Measurements from ENCODE around the gene CDKL2. TPM values are rescaled to one million over a fixed set of nuclear protein-coding genes. Genes with fewer than 3 reads are reported as not detected.
"Not testable (repeated sequence)": the region's sequence is repeated elsewhere in the genome, so short reads cannot be mapped to it uniquely, and the experiment has no call there.

CDKL2 gene
- total RNA-seq, 1 donor from 2014 or later: not detected

DNA sequence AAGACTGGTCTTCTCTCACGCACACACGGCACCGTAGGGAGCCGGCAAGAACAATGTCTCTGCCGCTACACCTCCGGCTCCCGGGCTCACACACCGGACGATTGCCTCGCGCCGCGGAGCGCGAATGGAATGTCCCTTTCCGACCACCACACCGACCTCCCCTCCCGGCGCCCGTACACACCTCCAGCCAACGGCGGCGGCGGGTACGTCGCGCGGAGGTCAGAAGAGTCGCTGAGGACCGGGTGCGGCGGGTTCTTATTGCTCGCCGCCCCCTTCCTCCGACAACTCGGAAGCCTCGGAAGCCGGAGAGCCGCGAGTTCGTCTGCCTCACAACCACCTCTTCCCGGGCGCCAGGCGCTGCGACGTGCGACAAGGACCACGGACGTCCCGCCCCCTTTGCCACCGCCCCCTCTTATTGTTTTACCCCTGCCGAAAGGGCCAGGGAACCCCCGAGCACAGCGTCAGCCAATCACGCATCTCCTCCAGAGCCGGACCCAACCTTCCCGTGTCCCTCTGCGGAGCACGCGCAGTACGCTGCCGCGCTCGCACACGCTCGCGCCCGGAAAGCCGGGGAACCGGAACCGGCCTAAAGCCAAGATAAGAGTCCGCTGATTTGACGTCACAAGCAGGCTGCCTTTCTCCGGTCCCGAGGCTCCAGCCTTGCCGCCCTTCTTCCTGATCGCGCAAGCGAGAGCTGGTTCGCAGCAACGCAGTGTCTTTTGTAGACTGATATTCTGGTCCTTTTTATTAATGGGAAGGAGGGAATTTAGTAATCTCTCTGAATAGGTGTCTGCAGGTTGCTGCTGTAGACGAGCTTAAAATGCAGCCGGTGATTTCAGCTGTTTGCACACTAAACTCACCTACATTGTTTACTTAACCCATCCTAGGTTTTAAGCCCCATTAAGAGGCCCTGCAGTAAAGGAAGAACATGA lies 43.0 kb upstream of the CDKL2 start, which contains the start of gene G3BP2:
Gene G3BP2, minus strand, starts transcription at position 385 of the 932 bp plus-strand sequence. CDS start 11,386 bp downstream, outside the sequence.
- DNase-seq (peak; percentile 90), ATAC-seq (ENCODE audit: low read depth) (peak; percentile 91)
- TF ChIP-seq, protein P1, sequence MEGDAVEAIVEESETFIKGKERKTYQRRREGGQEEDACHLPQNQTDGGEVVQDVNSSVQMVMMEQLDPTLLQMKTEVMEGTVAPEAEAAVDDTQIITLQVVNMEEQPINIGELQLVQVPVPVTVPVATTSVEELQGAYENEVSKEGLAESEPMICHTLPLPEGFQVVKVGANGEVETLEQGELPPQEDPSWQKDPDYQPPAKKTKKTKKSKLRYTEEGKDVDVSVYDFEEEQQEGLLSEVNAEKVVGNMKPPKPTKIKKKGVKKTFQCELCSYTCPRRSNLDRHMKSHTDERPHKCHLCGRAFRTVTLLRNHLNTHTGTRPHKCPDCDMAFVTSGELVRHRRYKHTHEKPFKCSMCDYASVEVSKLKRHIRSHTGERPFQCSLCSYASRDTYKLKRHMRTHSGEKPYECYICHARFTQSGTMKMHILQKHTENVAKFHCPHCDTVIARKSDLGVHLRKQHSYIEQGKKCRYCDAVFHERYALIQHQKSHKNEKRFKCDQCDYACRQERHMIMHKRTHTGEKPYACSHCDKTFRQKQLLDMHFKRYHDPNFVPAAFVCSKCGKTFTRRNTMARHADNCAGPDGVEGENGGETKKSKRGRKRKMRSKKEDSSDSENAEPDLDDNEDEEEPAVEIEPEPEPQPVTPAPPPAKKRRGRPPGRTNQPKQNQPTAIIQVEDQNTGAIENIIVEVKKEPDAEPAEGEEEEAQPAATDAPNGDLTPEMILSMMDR (IDR thresholded peaks at IDR 0.05): no peak
- intact Hi-C loops (cut with micrococcal nuclease): loop anchor here (1.0 to 5.0 kb wide), 6 partner anchors 18 to 274 kb away; partner anchors contain the start of genes CDKL2, RCHY1, THAP6 and USO1
- H3K4me3 Mint-ChIP-seq: peak within 1 kb of the TSS; percentile 100
- CTCF ChIA-PET: interaction anchor here (0.8 to 3.8 kb wide), 3 partner anchors 35 to 267 kb away, joined by 3 to 20 read pairs (median 4); partner anchors contain the start of genes NAAA and USO1
- H3K4me1 Mint-ChIP-seq: peaks cover 47% of the 10 kb centered on the region
- peaks cover 20% of the 10 kb centered on the region for H3K36me3 Mint-ChIP-seq (ENCODE audit: low read depth)
- H3K27me3 Mint-ChIP-seq: no peaks in the 10 kb centered on the region
- no peaks in the 10 kb centered on the region for H3K9me3 Mint-ChIP-seq
- H3K27ac Mint-ChIP-seq: peak within 1 kb of the TSS; percentile 100
- POLR2A ChIA-PET: interaction anchor here (0.6 to 7.4 kb wide), 16 partner anchors 9 to 267 kb away, joined by 3 to 90 read pairs (median 4); partner anchors contain the start of genes CDKL2, RCHY1, THAP6 and USO1

DNA sequence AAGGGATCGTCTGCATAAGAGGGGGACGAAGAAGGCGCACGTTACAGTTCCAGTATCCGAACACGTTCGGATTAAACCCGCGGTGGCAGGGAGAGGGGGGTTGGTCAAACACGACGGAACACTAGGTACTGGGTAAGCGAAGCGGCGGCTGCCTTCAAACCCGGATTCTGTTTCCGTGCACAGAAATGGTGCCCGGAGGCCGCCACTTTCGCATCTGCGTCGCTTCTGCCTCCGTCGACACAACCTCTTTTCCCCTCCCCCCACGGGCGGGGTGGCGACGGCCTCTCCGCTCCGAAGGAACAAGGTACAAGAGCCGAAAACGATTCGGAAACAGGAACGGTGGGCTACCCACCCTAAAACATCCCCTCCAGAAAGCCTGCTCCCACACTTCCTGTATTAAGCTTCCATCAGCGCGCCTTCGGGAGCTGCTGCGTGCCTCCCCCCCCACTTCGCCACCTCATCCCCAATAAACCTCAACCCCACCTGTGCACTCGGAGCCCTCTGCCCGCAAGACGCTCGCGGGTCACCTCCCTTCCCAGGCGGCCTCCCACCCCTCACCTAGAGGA lies 42.2 kb upstream of the CDKL2 start:
- peak overlapping the region; percentile 100 for H3K4me3 Mint-ChIP-seq
- no peaks in the 10 kb centered on the region for H3K9me3 Mint-ChIP-seq
- H3K36me3 Mint-ChIP-seq (ENCODE audit: low read depth): peaks cover 20% of the 10 kb centered on the region
- ChIA-PET CTCF (interaction anchor here (3.8 kb wide), 1 partner anchor 51 kb away, joined by 20 read pairs; the partner anchor contains the start of gene USO1), POLR2A (interaction anchor here (0.7 to 7.4 kb wide), 6 partner anchors 13 to 158 kb away, joined by 3 to 90 read pairs (median 6); partner anchors contain the start of genes RCHY1, THAP6 and USO1)
- peak; percentile 67 for DNase-seq
- TF ChIP-seq, protein P1 (IDR thresholded peaks at IDR 0.05): no peak
- H3K27me3 Mint-ChIP-seq: no peaks in the 10 kb centered on the region
- peak overlapping the region; percentile 100 for H3K27ac Mint-ChIP-seq
- peaks cover 54% of the 10 kb centered on the region for H3K4me1 Mint-ChIP-seq
- peak; percentile 21 for ATAC-seq (ENCODE audit: low read depth)
- intact Hi-C loops (cut with micrococcal nuclease): loop anchor here (1.0 to 5.0 kb wide), 7 partner anchors 12 to 275 kb away; partner anchors contain the start of genes CDKL2, RCHY1, THAP6 and USO1

DNA sequence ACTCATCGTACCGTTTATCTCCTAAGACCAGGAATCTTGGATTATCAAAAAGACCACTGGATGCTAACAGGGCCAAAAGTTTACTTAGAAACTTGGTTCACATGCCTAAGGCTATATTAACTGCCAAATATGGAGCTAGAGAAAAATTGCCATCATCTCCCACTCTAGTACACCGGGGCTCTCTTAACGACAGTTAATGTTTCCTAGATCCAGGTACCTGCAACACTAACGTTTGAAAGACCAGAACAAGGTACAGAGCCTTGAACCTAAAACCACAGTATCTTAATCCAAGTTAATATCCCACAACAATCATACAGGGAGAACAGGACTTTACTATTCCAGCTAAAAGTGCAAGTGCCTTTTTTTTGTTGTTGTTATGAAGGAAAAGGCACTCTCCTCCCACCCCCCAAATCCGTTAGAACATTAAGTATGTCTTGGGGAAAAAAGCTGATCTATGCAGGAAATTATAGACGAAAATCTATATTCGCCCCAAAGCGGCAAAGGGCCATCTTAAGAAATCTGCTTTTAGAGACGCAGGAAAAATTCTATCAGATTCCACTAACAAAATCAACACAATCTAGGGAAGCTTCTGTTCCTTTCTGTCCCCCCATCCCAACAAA lies 41.6 kb upstream of the CDKL2 start:
- ATAC-seq (ENCODE audit: low read depth) (no peak), DNase-seq (no peak)
- TF ChIP-seq, protein P1 (IDR thresholded peaks at IDR 0.05): no peak
- Mint-ChIP-seq H3K4me1 (peaks cover 60% of the 10 kb centered on the region), H3K4me3 (peak overlapping the region; percentile 100), H3K36me3 (ENCODE audit: low read depth) (peaks cover 22% of the 10 kb centered on the region), H3K27ac (peak overlapping the region; percentile 100), H3K27me3 (no peaks in the 10 kb centered on the region), H3K9me3 (no peaks in the 10 kb centered on the region)
- ChIA-PET POLR2A (interaction anchor here (0.6 to 7.4 kb wide), 5 partner anchors 14 to 157 kb away, joined by 3 to 90 read pairs (median 7); partner anchors contain the start of genes RCHY1, THAP6 and USO1), CTCF (interaction anchor here (3.8 kb wide), 1 partner anchor 52 kb away, joined by 20 read pairs; the partner anchor contains the start of gene USO1)
- intact Hi-C loops (cut with micrococcal nuclease): loop anchor here (1.0 to 5.0 kb wide), 2 partner anchors 12 to 275 kb away; no protein-coding TSS in a partner anchor

DNA sequence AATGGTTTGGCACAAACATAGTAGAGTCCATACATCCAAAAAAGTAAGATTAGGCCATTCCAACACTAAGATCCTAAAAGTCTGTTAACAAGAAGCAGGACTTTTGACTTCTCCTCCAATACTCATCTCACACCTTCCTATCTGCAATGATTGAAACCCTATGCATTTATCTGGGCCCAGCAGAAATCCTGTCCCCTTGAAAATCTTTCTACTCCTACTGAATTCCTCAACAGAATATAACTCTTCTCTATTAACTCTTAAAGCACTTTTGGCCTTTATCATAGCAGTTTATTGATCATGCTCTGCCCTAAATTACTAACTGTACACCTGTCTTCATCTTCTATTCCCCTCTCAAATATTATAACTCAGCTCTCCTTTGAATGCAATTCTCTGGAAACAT lies 38.3 kb upstream of the CDKL2 start:
- H3K9me3 Mint-ChIP-seq: no peaks in the 10 kb centered on the region
- no peak overlapping the region for H3K27ac Mint-ChIP-seq
- CTCF ChIA-PET: interaction anchor here (1.9 kb wide), 1 partner anchor 55 kb away, joined by 8 read pairs; the partner anchor contains the start of gene USO1
- H3K4me1 Mint-ChIP-seq: peaks cover 73% of the 10 kb centered on the region
- TF ChIP-seq, protein P1 (IDR thresholded peaks at IDR 0.05): no peak
- no peak for ATAC-seq (ENCODE audit: low read depth)
- no peak overlapping the region for H3K4me3 Mint-ChIP-seq
- POLR2A ChIA-PET: interaction anchor here (0.6 to 7.4 kb wide), 4 partner anchors 13 to 1438 kb away, joined by 3 to 90 read pairs (median 4); partner anchors contain the start of gene USO1
- intact Hi-C loops (cut with micrococcal nuclease): no loop called here
- H3K36me3 Mint-ChIP-seq (ENCODE audit: low read depth): peaks cover 25% of the 10 kb centered on the region
- no peaks in the 10 kb centered on the region for H3K27me3 Mint-ChIP-seq
- no peak for DNase-seq

DNA sequence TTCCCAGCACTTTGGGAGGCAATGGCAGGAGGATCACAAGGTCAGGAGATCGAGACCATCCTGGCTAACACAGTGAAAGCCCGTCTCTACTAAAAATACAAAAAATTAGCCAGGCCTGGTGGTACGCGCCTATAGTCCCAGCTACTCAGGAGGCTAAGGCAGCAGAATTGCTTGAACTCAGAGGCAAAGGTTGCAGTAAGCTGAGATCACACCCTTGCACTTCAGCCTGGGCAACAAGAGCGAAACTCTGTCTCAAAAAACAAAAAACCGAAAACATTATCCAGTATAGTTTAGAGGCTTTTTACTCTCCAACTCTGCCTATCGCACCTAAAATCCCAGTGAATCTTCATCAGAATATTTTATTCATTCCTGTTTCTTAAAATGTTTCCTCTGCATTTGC lies 37.3 kb upstream of the CDKL2 start:
- H3K27me3 Mint-ChIP-seq; ATAC-seq (ENCODE audit: low read depth); intact Hi-C loops (cut with micrococcal nuclease); H3K9me3 Mint-ChIP-seq; H3K27ac Mint-ChIP-seq; DNase-seq; H3K4me3 Mint-ChIP-seq: not testable (repeated sequence)
- CTCF ChIA-PET: interaction anchor here (1.9 kb wide), 1 partner anchor 56 kb away, joined by 8 read pairs; the partner anchor contains the start of gene USO1
- Mint-ChIP-seq H3K36me3 (ENCODE audit: low read depth) (peaks cover 18% of the 10 kb centered on the region), H3K4me1 (peaks cover 69% of the 10 kb centered on the region)
- POLR2A ChIA-PET: interaction anchor here (1.0 to 7.4 kb wide), 2 partner anchors 12 to 56 kb away, joined by 5 to 90 read pairs; partner anchors contain the start of gene USO1

All from activated B cell treated with CpG ODN at 0.5 μM for 24 hours (primary cell).